ENCODE measurements around the gene PRPF6.

DNA sequence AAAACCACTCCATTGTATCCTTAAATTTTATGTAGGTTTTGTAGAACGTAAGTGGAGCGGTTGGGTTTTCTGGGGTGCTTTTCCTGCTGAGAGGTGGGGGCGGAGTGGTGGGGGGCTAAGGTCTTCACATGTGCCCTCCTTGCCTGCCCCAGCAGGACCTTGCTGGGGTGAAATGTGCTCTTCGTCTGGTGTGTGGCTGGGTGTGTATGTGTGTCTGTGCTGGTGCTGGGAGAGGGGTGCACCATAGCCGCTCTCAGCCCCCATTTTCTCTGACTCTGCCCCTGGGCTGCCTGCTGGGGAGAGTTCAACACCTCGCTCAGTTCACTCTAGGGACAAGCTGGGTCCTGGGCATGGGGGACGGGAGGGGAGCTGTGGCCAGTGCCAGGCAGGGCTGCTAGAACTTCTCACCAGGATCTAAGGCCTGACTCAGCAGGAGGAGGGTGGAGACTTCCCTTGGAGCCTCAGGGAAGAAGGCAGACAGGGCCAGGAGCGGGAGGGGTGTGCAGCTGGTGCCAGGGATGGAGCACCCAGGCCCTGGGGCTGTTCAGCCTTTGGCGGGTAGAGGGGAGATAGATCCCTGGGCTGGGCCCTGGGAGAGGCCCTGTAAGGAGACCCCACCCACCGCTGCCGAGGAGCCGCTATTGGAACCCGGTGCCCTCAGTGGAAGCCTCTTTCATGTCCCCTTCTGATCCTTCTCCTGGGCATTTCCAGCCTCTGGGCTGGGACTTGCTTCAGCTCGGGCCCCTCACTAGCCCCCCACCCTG, 63.7 kb downstream of the PRPF6 start:
- TF ChIP-seq, protein P1, sequence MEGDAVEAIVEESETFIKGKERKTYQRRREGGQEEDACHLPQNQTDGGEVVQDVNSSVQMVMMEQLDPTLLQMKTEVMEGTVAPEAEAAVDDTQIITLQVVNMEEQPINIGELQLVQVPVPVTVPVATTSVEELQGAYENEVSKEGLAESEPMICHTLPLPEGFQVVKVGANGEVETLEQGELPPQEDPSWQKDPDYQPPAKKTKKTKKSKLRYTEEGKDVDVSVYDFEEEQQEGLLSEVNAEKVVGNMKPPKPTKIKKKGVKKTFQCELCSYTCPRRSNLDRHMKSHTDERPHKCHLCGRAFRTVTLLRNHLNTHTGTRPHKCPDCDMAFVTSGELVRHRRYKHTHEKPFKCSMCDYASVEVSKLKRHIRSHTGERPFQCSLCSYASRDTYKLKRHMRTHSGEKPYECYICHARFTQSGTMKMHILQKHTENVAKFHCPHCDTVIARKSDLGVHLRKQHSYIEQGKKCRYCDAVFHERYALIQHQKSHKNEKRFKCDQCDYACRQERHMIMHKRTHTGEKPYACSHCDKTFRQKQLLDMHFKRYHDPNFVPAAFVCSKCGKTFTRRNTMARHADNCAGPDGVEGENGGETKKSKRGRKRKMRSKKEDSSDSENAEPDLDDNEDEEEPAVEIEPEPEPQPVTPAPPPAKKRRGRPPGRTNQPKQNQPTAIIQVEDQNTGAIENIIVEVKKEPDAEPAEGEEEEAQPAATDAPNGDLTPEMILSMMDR (IDR thresholded peaks at IDR 0.05), result no peak
- no peak for TF ChIP-seq EZH2 (IDR thresholded peaks at IDR 0.05; ENCODE audit: borderline replicate concordance, insufficient read depth, low read depth, low read length, poor library complexity, severe bottlenecking)
